ENCODE measurements around the gene CADM4.
"Not testable (repeated sequence)": the region's sequence is repeated elsewhere in the genome, so short reads cannot be mapped to it uniquely, and the experiment has no call there.

CADM4 gene

GRCh38 chr19:43605875-43606568 lies 33.6 kb downstream of the CADM4 start:
- DNase-seq, result no peak

- DNase-seq, result not testable (repeated sequence)
These were observed 39.3 kb downstream of the CADM4 start for GRCh38 chr19:43600326-43600725.

- DNase-seq, result no peak
These were observed 39.9 kb downstream of the CADM4 start for GRCh38 chr19:43599635-43600295.

- no peak for DNase-seq
These were observed 41.0 kb downstream of the CADM4 start for GRCh38 chr19:43598445-43599240.

GRCh38 chr19:43597876-43598275 lies 41.8 kb downstream of the CADM4 start:
- DNase-seq, result no peak

GRCh38 chr19:43596842-43597461 lies 42.7 kb downstream of the CADM4 start:
- DNase-seq, result no peak

GRCh38 chr19:43595999-43596841 lies 43.4 kb downstream of the CADM4 start, which contains the start of the genes IRGQ and ZNF576:
Gene IRGQ, minus strand, starts transcription at chr19:43596134. Its CDS starts 796 bp downstream, at chr19:43595338.
Gene ZNF576, plus strand, starts transcription at chr19:43596595. Its CDS starts 514 bp downstream, at chr19:43597109.
- peak; percentile 100 for DNase-seq

- DNase-seq, result no peak
These were observed 44.0 kb downstream of the CADM4 start for GRCh38 chr19:43595605-43595998.

- DNase-seq, result peak; percentile 54 to 68
These were observed 44.7 kb downstream of the CADM4 start for GRCh38 chr19:43594710-43595604.

GRCh38 chr19:43594081-43594697 lies 45.5 kb downstream of the CADM4 start:
- DNase-seq, result no peak

GRCh38 chr19:43592800-43593350 lies 46.8 kb downstream of the CADM4 start:
- no peak for DNase-seq

- DNase-seq, result no peak
These were observed 47.5 kb downstream of the CADM4 start for GRCh38 chr19:43591904-43592772.

- no peak for DNase-seq
These were observed 50.0 kb downstream of the CADM4 start for GRCh38 chr19:43589678-43590077.

GRCh38 chr19:43589277-43589676 lies 50.4 kb downstream of the CADM4 start:
- DNase-seq, result no peak

GRCh38 chr19:43587029-43587428 lies 52.6 kb downstream of the CADM4 start:
- not testable (repeated sequence) for DNase-seq

- DNase-seq, result no peak
These were observed 53.3 kb downstream of the CADM4 start for GRCh38 chr19:43586346-43586745.

GRCh38 chr19:43584484-43584883 lies 55.2 kb downstream of the CADM4 start:
- no peak for DNase-seq

GRCh38 chr19:43582495-43582894 lies 57.2 kb downstream of the CADM4 start:
- no peak for DNase-seq

GRCh38 chr19:43581467-43581866 lies 58.2 kb downstream of the CADM4 start:
- no peak for DNase-seq
